GM18907 (cell line): ENCODE results near the gene USP48.
"Not testable (repeated sequence)": the region's sequence is repeated elsewhere in the genome, so short reads cannot be mapped to it uniquely, and the experiment has no call there.

Experiments
- ATAC-seq: cut with Tn5 transposase; IDR thresholded peaks from one replicate; pipeline ENCODE4 v1.9.1; 2021; ENCODE audit warnings: mild to moderate bottlenecking, moderate library complexity; ENCODE audit not compliant: unreplicated experiment

The USP48 gene

GRCh38 chr1:21774835-21775549 is 8.0 kb downstream of the USP48 start:
- ATAC-seq = no peak

GRCh38 chr1:21773585-21773984 is 9.4 kb downstream of the USP48 start:
- ATAC-seq = no peak

GRCh38 chr1:21771672-21772071 is 11.3 kb downstream of the USP48 start:
- ATAC-seq = not testable (repeated sequence)

GRCh38 chr1:21770602-21771001 is 12.3 kb downstream of the USP48 start:
- not testable (repeated sequence) for ATAC-seq

- no peak for ATAC-seq
These were observed 12.7 kb downstream of the USP48 start for GRCh38 chr1:21770201-21770600.

- not testable (repeated sequence) for ATAC-seq
These were observed 15.8 kb downstream of the USP48 start for GRCh38 chr1:21767106-21767505.

- no peak for ATAC-seq
These were observed 16.7 kb downstream of the USP48 start for GRCh38 chr1:21766210-21766609.

GRCh38 chr1:21764615-21765423 is 18.1 kb downstream of the USP48 start:
- no peak for ATAC-seq

- ATAC-seq = no peak
These were observed 19.1 kb downstream of the USP48 start for GRCh38 chr1:21763694-21764419.

GRCh38 chr1:21763236-21763635 is 19.7 kb downstream of the USP48 start:
- no peak for ATAC-seq

GRCh38 chr1:21762022-21762404 is 20.9 kb downstream of the USP48 start:
- no peak for ATAC-seq

GRCh38 chr1:21761052-21761451 is 21.9 kb downstream of the USP48 start:
- no peak for ATAC-seq

- ATAC-seq = no peak
These were observed 23.1 kb downstream of the USP48 start for GRCh38 chr1:21759818-21760217.

- ATAC-seq = no peak
These were observed 23.8 kb downstream of the USP48 start for GRCh38 chr1:21759182-21759581.

GRCh38 chr1:21758614-21759013 is 24.3 kb downstream of the USP48 start:
- no peak for ATAC-seq

GRCh38 chr1:21756393-21757089 is 26.4 kb downstream of the USP48 start:
- ATAC-seq = no peak

GRCh38 chr1:21755067-21755466 is 27.9 kb downstream of the USP48 start:
- no peak for ATAC-seq

GRCh38 chr1:21754583-21754982 is 28.4 kb downstream of the USP48 start:
- ATAC-seq = no peak

GRCh38 chr1:21752186-21752585 is 30.8 kb downstream of the USP48 start:
- no peak for ATAC-seq

- ATAC-seq = no peak
These were observed 31.7 kb downstream of the USP48 start for GRCh38 chr1:21751281-21751680.

- ATAC-seq = no peak
These were observed 32.1 kb downstream of the USP48 start for GRCh38 chr1:21750841-21751240.
